GM12878 (cell line): ENCODE results near the gene NSD2. TPM values are rescaled to one million over a fixed set of nuclear protein-coding genes. Genes with fewer than 3 reads are reported as not detected.

Source experiments
- E4F1 ChIP-seq: fragments of 450-650 bp; IDR thresholded peaks from 2 replicates; pipeline ENCODE4 v1.6.1; 2018; ENCODE audit warnings: borderline replicate concordance, mild to moderate bottlenecking; ENCODE audit not compliant: partially characterized antibody
- EP300 ChIP-seq, 2 experiments: fragments of 150-350 bp in 1 of 2; IDR thresholded peaks; 2 replicates each; pipeline ENCODE4 v1.6.1; 2011 to 2012; ENCODE audit warnings: low read depth in 2 of 2, low read length in 2 of 2, borderline replicate concordance in 1 of 2, improper control_type of control experiment in 1 of 2, inconsistent platforms in 1 of 2; ENCODE audit not compliant: control insufficient read depth in 1 of 2
- IRF3 ChIP-seq: fragments of 450-650 bp; IDR thresholded peaks from 2 replicates; pipeline ENCODE4 v1.6.1; 2014; ENCODE audit warnings: mild to moderate bottlenecking
- IRF4 ChIP-seq: IDR thresholded peaks from 2 replicates; pipeline ENCODE4 v1.6.1; 2011; ENCODE audit warnings: low read depth, low read length
- KAT2A ChIP-seq: conservative IDR thresholded peaks from 2 replicates; pipeline ENCODE4 v1.6.1; 2011; ENCODE audit warnings: low read depth, low read length; ENCODE audit not compliant: control insufficient read depth
- MXI1 ChIP-seq: fragments of 150-350 bp; IDR thresholded peaks from 2 replicates; pipeline ENCODE4 v1.6.1; 2011; ENCODE audit warnings: low read depth, mild to moderate bottlenecking, inconsistent platforms, low read length, improper control_type of control experiment
- MYC ChIP-seq: IDR thresholded peaks from 2 replicates; pipeline ENCODE4 v1.6.1; 2011; ENCODE audit warnings: mild to moderate bottlenecking, low read length, moderate library complexity, inconsistent platforms; ENCODE audit not compliant: insufficient read depth, insufficient replicate concordance, insufficient read length, severe bottlenecking
- NFIC ChIP-seq: IDR thresholded peaks from 2 replicates; pipeline ENCODE4 v1.6.1; 2012; ENCODE audit warnings: low read depth, mild to moderate bottlenecking, inconsistent platforms, low read length, moderate library complexity
- PKNOX1 ChIP-seq: fragments of 450-650 bp; IDR thresholded peaks from 2 replicates; pipeline ENCODE4 v1.6.1; 2016; ENCODE audit warnings: mild to moderate bottlenecking
- PRDM15 ChIP-seq: fragments of 450-650 bp; formaldehyde crosslinking; IDR thresholded peaks from 2 replicates; pipeline ENCODE4 v1.4.0; 2020; ENCODE audit warnings: mild to moderate bottlenecking, moderate library complexity
- RB1 ChIP-seq: fragments of 450-650 bp; formaldehyde crosslinking; IDR thresholded peaks from 2 replicates; pipeline ENCODE4 v1.6.1; 2017; ENCODE audit warnings: mild to moderate bottlenecking, borderline replicate concordance
- RBBP5 ChIP-seq: fragments of 200-600 bp; sonication (generic); conservative IDR thresholded peaks from 2 replicates; pipeline ENCODE4 v1.6.1; 2016
- STAT1 ChIP-seq: fragments of 450-650 bp; conservative IDR thresholded peaks from 2 replicates; pipeline ENCODE4 v1.6.1; 2014; ENCODE audit warnings: antibody characterized with exemption, mild to moderate bottlenecking
- STAT3 ChIP-seq: IDR thresholded peaks from 2 replicates; pipeline ENCODE4 v1.6.1; 2011; ENCODE audit warnings: low read depth, low read length, improper control_type of control experiment
- SUPT20H ChIP-seq: IDR thresholded peaks from 2 replicates; pipeline ENCODE4 v1.6.1; 2011; ENCODE audit warnings: low read depth, mild to moderate bottlenecking, low read length, moderate library complexity, borderline replicate concordance; ENCODE audit not compliant: control insufficient read depth
- USF2 ChIP-seq: IDR thresholded peaks from 2 replicates; pipeline ENCODE4 v1.6.1; 2011; ENCODE audit warnings: low read depth, low read length, improper control_type of control experiment, borderline replicate concordance
- polyA plus RNA-seq, 11 experiments: library from polyadenylated mRNA; depleted of rRNA in 4 of 11; unstranded in 6 of 11; stranded (reverse) in 5 of 11; fragments of >200 nt; fragmentation: Nextera tagmentation in 4 of 11; fragmentation: Illumina TruSeq in 1 of 11; extraction: Ambion mirVana in 4 of 11; extraction: Trizol in 1 of 11; gene quantifications; 1 replicate in 1 of 11; 2 replicates in 10 of 11; pipeline versions ENCODE4 v1.2.1 to v1.2.3, GENCODE V29; 2011 to 2016; ENCODE audit warnings: inconsistent platforms in 2 of 11, missing spikeins in 2 of 11, low read depth in 1 of 11
- total RNA-seq, 4 experiments: library from RNA; depleted of rRNA in 3 of 4; stranded (reverse); fragments of >200 nt in 3 of 4; fragmentation: Illumina TruSeq in 1 of 4; extraction: Trizol in 1 of 4; gene quantifications; 2 replicates each; pipeline versions ENCODE4 v1.2.1 to v1.2.3, GENCODE V29; 2013 to 2021

NSD2 gene
- total and polyA plus RNA-seq, 10 of the 15 experiments (the other 5 are each of a cell fraction or from before 2014, with no cell fraction given), result 8.6 to 139 (median 67.2) TPM

GRCh38 chr4:1870578-1871443 lies at the start of gene NSD2 (continued):
- no peak for TF ChIP-seq NFIC
- TF ChIP-seq STAT3, result no peak
- TF ChIP-seq EP300 (IDR thresholded peaks at IDR 0.05; ENCODE audit: borderline replicate concordance in 1 of 2, control insufficient read depth in 1 of 2, low read depth in 2 of 2, low read length in 2 of 2), result 0 out of 4 replicates have a peak, but pooled peaks of 1 of the 2 experiments have one; percentile 8
- TF ChIP-seq MYC, result peak; percentile 53
- TF ChIP-seq RB1, result peak; percentile 97; the same call in 1 of the 2 replicates
- no peak for TF ChIP-seq IRF4
- no peak for TF ChIP-seq STAT1
- no peak for TF ChIP-seq IRF3
- TF ChIP-seq PKNOX1, result no peak
- TF ChIP-seq SUPT20H, result no peak
- TF ChIP-seq PRDM15 (CRISPR knock-in tag), result no peak
- no peak for TF ChIP-seq KAT2A
- TF ChIP-seq E4F1, result no peak
- no peak for TF ChIP-seq RBBP5
- no peak for TF ChIP-seq USF2
- TF ChIP-seq MXI1, result peak; percentile 60; the same call in 1 of the 2 replicates
